GM13976 (cell line): ENCODE measurements around the gene CCDC127.
A peak's percentile ranks its signal among the peaks of the same experiment; 100 is the strongest.
"Not testable (repeated sequence)": the region's sequence is repeated elsewhere in the genome, so short reads cannot be mapped to it uniquely, and the experiment has no call there.

ENCODE experiments used
- DNase-seq: peaks from one replicate; pipeline ENCODE4 v3.0.0; 2012; ENCODE audit warnings: low spot score
- CTCF ChIP-seq: IDR thresholded peaks from 2 replicates; pipeline ENCODE4 v1.5.1; 2012; ENCODE audit warnings: borderline replicate concordance, mild to moderate bottlenecking; ENCODE audit not compliant: insufficient read depth; ENCODE audit errors: extremely low read depth, missing control alignments, control extremely low read depth
- in situ Hi-C: fragments of 300-500 bp; cut with MboI; formaldehyde crosslinking; loops from one replicate; pipeline ENCODE4 v1.12.0; 2022; ENCODE audit warnings: low sequenced_read_pairs, mixed read lengths, inconsistent platforms; ENCODE audit not compliant: unreplicated experiment

Gene CCDC127

DNA sequence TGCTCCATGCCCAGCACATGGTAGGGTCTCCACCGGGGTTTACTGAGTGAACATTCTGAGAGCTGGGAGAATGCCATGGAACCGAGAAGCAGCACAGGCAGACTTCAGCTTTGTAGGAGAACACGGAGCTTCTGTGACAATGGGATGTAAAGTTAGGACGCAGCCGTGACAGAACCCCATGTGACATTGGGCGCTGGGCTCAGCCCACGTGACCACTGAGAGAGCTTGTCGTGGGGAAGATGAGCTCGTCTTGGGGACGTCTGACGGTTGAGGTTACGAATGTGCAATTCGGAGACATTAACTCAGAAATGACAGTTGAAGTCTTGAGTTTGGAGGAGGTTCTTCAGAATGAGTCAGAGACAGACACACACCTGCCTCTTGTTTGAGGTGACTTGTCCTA is 13.7 kb upstream of the CCDC127 start:
- in situ Hi-C loops = no loop called here
- no peak for DNase-seq
- TF ChIP-seq CTCF = no peak

GRCh38 chr5:230711-231110 is 12.8 kb upstream of the CCDC127 start:
- in situ Hi-C loops = no loop called here
- no peak for DNase-seq
- no peak for TF ChIP-seq CTCF

GRCh38 chr5:228886-229285 is 10.9 kb upstream of the CCDC127 start:
- in situ Hi-C loops = no loop called here
- no peak for TF ChIP-seq CTCF
- DNase-seq = no peak

DNA sequence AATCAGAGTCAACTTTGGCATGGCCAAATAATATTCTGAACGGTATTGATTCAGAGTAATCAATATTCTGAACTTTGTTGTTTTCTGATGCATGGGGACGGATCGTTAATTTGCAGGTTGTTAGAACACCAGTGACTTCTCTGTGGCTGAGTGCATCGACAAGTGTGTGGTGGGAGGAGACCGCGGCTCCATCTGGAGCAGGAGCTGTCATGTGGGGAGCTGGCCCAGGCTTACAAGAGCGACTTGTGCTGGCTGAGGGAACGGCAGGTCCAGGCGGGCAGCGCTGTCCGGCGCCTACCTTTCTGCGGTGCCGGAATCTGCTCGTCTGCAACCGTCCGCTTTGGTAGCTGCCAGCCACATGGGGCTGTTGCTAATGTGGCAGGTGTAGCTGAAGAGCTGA is 9.4 kb upstream of the CCDC127 start:
- in situ Hi-C loops = not testable (repeated sequence)

GRCh38 chr5:225334-225733 is 7.4 kb upstream of the CCDC127 start:
- in situ Hi-C loops = no loop called here
- no peak for DNase-seq
- no peak for TF ChIP-seq CTCF

More for the DNA sequence above, 9.4 kb upstream of the CCDC127 start:
- DNase-seq = not testable (repeated sequence)

GRCh38 chr5:223791-224190 is 5.8 kb upstream of the CCDC127 start:
- no peak for DNase-seq
- no peak for TF ChIP-seq CTCF
- in situ Hi-C loops = no loop called here

DNA sequence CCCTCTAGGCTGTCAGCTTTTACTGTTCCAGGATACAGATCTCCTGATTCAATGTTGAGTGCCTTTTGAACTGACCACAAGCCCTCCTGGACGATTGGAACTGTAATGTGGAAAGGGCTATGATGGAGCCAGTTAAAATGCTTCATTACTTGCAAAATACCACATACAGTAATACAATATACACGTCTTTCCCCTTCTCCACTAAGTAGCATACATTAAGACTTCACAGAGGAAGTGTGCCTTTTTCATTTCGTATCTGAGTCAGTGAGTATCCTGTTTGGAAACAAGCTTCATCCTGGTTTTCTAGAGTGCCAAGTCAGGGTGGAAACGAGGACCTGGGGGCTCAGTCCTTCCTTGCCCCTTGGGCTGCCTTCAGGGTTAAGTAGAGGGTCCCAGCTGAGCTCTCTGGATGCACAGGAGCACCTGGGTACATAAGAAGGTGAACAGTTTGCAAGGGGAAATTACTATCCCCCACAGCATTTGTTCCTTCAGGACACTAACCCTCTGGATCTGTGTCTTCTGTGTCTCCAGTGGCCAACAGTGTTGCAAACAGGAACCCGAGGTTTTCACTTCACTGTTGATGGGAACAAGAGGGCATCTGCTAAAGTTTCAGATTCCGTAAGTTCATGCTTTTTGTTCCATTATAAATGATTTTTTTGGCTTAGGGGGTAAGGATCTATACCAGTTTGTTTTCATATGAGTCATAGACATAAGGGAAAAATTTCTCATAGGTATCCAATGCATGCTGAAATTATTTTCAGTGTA is 5.2 kb upstream of the CCDC127 start:
- in situ Hi-C loops, DNase-seq: not testable (repeated sequence)

DNA sequence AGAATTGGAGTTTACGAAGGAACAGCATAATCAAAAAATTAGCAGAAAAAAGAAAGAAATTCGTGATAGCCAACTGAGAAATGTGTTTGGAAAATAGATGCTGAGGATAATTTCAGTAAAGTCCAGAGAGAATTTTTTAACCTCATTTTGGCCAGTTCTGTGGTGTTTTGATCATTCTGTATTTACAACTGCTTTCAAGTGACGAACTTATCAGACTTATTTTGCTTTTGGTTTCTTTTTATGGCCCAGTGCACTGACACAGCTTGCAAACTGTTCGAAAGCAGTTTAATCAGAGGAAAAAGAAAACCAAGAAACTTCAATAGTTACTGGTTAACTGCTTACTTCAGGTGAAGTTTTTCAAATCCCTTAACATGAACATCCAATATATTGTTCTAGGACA is 2.0 kb upstream of the CCDC127 start:
- TF ChIP-seq CTCF = no peak
- DNase-seq = peak; percentile 55
- in situ Hi-C loops = no loop called here
